Hindlimb muscle (tissue), 1 donor: ENCODE results near the gene CA9. TPM values are rescaled to one million over a fixed set of nuclear protein-coding genes. Genes with fewer than 3 reads are reported as not detected.

Source experiments
- DNase-seq: peaks from one replicate; pipeline ENCODE4 v3.0.0-alpha.2; 2013
- polyA plus RNA-seq: library from polyadenylated mRNA; unstranded; fragments of 120-200 nt; gene quantifications from one replicate; pipeline ENCODE4 v1.2.1, GENCODE V29; 2013; ENCODE audit not compliant: insufficient read length

Gene CA9
- polyA plus RNA-seq, 1 donor = 0.50 TPM

DNA sequence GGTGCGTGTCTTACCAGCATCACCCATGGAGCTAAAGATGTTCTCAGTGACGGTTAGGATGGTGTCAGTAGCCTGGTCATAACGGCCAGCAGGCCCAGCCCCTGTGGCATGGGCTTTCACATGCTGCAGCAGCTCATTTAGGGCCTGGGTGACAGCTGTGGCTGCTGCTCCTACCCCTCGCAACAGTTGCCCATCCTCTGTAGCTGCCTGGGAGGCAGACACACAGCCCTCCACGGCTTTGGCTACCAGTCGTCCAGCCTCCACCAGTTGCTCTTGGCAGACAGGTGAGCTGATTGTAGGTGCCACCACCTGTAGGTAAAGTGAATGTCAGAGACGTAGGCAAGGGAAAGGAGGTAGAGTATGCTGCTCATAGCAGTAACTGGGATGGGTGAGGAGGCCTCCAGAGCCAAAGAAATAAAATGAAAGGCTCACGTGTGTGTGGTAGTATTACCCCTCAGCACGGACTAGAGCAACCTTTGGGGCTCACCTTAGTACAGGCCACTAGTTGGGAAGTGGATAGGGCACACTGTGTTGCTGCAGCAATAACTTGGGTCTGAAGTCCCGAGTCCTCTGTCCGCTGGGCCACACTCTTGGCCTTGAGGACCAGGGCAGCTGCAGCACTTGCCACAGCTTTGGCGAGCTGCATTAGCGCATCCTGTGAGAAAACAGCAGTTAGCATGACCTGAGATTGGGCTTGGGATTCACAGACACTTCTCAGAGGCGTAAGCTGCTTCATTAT lies 43.6 kb downstream of the CA9 start:
- DNase-seq = no peak

DNA sequence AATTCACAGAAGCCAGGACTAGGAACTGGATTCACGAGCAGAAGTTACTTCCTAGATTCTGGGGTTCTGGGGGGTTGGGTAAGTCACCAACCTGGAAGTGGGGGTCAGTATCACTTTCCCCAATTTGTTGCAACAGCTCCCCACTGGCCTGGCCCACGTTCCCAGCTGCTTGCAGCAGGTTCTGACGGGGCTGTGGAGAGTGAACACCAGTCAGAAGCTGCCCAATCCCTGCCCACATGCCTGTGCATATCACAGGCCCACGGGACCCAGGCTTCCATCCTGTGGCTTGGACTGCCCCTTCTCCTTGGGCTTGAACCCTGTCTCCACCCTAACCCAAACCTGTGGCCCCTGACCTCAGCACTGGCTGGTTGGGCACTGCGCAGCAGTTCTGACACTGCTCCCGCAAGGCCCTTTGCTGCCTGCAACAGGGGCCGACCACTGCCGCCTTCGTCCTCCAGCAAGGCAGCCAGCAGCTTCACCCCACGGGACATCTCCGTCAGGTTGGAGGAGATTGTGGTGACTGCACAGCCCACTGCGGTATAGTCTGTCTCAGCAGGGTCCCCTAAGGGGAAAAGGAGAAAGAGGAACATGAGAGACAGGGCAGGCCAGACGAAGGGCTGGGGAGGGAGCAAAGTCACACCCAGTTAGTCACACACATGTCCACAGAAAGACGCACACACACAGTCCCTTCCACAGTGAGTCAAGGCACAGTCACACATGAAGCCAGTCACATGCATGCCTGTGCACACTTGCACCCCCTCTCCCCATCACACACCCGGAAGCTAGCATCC lies 45.2 kb downstream of the CA9 start:
- no peak for DNase-seq

DNA sequence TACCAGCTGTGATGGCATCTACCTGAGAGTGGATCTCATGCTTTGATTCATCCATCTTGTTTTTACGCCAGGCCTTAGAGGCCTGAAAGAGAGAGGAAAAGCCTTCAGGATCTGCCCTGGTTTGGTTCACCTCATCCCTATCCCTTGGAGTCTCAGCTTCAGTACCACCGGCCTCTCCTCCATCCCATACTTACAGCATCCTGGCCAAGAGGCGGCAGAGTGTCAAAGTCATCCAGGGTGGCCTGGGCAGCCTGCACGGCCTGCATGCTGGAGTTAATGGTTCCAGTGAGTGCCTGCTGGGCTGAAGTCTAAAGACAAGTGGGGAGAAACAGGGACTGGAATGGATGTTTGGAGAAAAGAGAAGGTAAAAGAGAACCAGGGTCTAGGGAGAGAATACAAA lies 45.8 kb downstream of the CA9 start:
- no peak for DNase-seq

DNA sequence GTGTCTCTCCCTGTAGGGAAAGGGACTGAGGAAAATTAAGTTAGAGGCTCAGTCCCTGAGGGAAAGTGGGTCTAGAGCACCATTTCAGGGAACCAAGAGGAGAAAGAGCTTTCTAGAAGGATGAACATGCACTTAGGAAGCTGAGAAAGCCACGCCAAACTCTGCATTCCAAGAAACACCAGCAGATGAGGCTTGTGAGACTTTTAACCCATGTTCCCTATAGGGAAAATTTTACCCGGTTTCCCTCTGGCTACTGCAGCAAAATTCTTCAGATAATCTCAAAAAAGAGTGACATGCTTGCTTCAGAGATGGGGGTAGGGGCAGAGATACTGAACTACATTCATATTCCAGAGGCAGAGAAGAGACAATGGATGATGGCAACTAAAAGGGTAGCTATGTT lies 49.7 kb downstream of the CA9 start:
- DNase-seq = no peak

- no peak for DNase-seq
These were observed 50.2 kb downstream of the CA9 start for GRCh38 chr9:35723908-35724307.

DNA sequence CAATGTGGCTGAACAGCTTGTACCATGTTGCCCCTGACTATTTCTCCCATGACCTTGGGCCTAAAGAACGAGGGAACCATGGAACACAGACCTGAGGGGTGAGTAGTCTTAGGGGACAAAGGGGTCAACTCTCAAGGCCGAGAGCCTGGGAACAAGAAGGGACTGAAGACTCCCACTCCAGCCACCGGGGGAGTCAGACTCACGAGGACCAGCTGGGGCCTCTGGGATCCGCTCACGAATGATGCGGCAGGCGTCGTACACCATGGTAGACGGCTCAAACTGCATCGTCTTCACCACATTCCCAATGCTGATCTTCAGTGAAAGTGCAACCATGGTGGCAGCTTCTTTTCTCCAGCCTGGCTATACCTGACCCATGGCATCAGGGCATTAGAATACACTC lies 51.6 kb downstream of the CA9 start:
- DNase-seq = no peak

GRCh38 chr9:35726931-35727330 lies 53.2 kb downstream of the CA9 start:
- no peak for DNase-seq

- DNase-seq = no peak
These were observed 53.9 kb downstream of the CA9 start for GRCh38 chr9:35727676-35728040.

DNA sequence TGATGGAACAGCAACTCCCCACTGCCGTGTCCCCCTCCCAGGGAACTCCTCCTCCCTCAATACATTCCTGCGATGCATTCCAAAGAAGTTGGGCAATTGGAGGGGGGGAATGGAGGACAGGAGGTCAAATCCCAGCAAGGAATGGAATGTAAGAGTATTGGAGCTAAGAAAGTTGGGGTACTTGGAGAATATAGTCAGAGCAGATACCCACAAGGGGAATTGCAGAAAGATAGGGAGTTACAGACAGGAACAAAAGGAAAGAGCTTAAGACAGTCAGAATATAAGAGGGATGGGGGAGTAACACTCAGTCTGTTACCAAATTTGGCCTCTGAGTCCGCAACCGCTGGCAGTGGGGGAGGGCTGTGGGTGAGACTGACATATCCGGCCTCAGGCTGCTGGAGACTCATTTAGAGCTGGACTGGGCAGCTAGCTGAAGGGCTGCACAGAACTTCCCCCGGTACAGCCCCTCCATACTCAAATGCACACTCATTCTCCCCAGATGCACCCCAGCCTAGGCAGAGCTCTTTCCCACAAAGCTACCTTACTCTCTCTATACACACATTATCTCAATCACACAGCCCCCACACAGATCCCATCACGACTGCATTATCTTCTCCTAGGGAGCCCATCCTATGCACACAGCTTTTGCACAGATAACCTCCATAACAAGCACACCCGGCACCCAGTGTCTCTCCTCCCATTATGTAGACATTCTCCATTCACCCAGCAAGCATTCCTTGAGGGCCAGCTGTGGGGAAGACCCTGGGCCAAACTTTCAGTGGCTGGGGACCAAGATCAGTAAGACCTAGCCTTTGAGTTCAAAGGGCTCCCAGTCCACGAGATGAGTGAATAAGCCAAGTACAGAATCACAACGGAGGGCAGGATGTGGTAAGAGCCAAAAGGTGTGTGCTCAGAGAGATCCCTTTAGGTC lies 54.6 kb downstream of the CA9 start:
- DNase-seq = no peak

DNA sequence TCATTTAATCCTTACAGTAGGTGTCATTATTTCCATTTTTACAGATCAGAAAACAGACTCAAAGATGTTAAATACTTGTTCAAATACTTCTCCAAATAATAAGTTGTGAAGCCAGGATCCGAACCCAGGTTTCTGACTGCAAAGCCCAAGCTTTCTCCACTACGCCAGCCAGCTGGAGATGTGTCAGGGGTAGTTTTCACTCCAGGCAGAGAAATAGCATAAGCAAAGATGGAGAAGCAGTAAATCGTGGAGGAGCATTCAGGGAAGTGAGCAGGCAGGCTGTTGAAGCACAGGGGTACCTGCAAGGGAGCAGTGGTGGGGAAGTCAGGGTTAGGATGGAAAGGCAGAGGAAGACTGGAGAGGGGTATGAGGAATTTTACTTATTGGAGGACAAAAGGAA lies 55.4 kb downstream of the CA9 start:
- no peak for DNase-seq

- no peak for DNase-seq
These were observed 56.2 kb downstream of the CA9 start for GRCh38 chr9:35729700-35730485.

DNA sequence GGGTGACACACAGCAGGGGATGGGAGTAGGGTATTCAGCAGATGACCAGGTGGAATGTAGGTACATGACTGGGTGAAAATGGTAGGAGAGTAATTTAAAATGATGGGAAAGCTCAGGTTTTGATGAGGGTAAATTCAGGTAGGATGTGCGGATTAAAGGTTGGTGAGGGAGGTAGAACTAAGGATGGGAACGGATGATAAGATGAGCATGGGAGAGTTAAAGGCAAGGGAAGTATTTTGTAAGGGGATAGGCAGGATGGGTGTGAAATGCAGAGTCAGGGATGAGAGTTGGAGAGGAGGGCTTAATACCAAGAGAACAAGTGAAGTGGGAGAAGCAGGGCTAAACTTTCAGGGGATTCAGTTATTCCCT lies 56.7 kb downstream of the CA9 start:
- no peak for DNase-seq

Other genes starting within 250 kb of the CA9 start
- 78.9 TPM for gene RUSC2, start 183.8 kb upstream of the CA9 start, polyA plus RNA-seq
- 51.2 TPM for gene TESK1, start 68.7 kb upstream of the CA9 start, polyA plus RNA-seq
- gene CD72, start 55.5 kb upstream of the CA9 start, polyA plus RNA-seq = 2.6 TPM
- not detected for gene SIT1, start 23.0 kb upstream of the CA9 start, polyA plus RNA-seq
- not detected for gene RMRP, start 15.9 kb upstream of the CA9 start, polyA plus RNA-seq
- 21.0 TPM for gene CCDC107, start 15.6 kb upstream of the CA9 start, polyA plus RNA-seq
- 5.6 TPM for gene ARHGEF39, start 8.7 kb upstream of the CA9 start, polyA plus RNA-seq
- gene TPM2, start 16.0 kb downstream of the CA9 start, polyA plus RNA-seq = 10,018 TPM
- 117 TPM for gene TLN1, start 58.3 kb downstream of the CA9 start, polyA plus RNA-seq
- gene CREB3, start 58.7 kb downstream of the CA9 start, polyA plus RNA-seq = 25.6 TPM
- 62.5 TPM for gene GBA2, start 75.3 kb downstream of the CA9 start, polyA plus RNA-seq
- 20.8 TPM for gene RGP1, start 75.4 kb downstream of the CA9 start, polyA plus RNA-seq
- not detected for gene MSMP, start 80.3 kb downstream of the CA9 start, polyA plus RNA-seq
- 20.4 TPM for gene NPR2, start 117.7 kb downstream of the CA9 start, polyA plus RNA-seq
- gene SPAG8, start 138.3 kb downstream of the CA9 start, polyA plus RNA-seq = 1.7 TPM
- gene HINT2, start 141.1 kb downstream of the CA9 start, polyA plus RNA-seq = 30.4 TPM
- 0.35 TPM for gene FAM221B, start 154.8 kb downstream of the CA9 start, polyA plus RNA-seq
- gene TMEM8B, start 155.3 kb downstream of the CA9 start, polyA plus RNA-seq = 26.9 TPM
- not detected for gene OR13J1, start 196.5 kb downstream of the CA9 start, polyA plus RNA-seq
- gene HRCT1, start 232.3 kb downstream of the CA9 start, polyA plus RNA-seq = 0.83 TPM
- gene SPAAR, start 235.6 kb downstream of the CA9 start, polyA plus RNA-seq = 2.3 TPM